ENCODE results near the gene LRRC38.

DNA sequence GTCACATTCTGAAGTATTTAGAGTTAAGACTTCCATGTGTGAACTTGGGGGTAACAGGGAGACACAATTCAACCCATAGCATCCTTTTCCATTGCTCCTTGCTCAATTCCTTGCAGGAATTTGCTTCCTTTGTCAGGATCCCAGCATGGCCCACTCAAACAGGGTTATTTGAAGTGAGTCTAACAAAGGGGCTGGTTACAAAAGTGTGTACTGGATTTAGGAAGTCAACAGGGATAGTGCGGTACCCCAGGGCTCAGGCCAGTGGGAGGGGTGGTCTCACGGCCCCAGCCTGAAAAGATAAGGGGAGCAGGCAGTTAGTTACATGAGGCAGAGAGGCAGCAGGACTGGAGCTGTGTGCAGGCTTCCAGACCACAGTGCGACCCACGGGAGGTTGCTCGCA, 14.4 kb downstream of the LRRC38 start:
- TF ChIP-seq POLR2A (IDR thresholded peaks at IDR 0.05; ENCODE audit: low read length) (no peak), GATA1 (IDR thresholded peaks at IDR 0.05; ENCODE audit: low read depth, low read length) (no peak)

Data from erythroblast (primary cell).